K562 (cell line): ENCODE data around the gene ARL3.

ENCODE experiments used
- JUND ChIP-seq, 2 experiments: IDR thresholded peaks; 2 replicates in 1 of 2; 3 replicates in 1 of 2; pipeline ENCODE4 v1.6.1; 2011; ENCODE audit warnings: borderline replicate concordance in 2 of 2, low read depth in 2 of 2, low read length in 2 of 2, improper control_type of control experiment in 1 of 2, missing biosample characterization in 1 of 2, missing genetic modification characterization in 1 of 2, missing genetic modification reagents in 1 of 2
- PHF21A ChIP-seq: fragments of 450-650 bp; IDR thresholded peaks from 2 replicates; pipeline ENCODE4 v1.6.1; 2017; ENCODE audit warnings: low read depth, borderline replicate concordance
- POLR2AphosphoS2 ChIP-seq: IDR thresholded peaks from 2 replicates; pipeline ENCODE4 v1.6.1; 2012; ENCODE audit warnings: low read length, improper control_type of control experiment
- RCOR1 ChIP-seq, 2 experiments: IDR thresholded peaks; 2 replicates each; pipeline ENCODE4 v1.6.1; 2012; ENCODE audit warnings: low read depth in 2 of 2, low read length in 2 of 2, borderline replicate concordance in 1 of 2, improper control_type of control experiment in 1 of 2
- RNF2 ChIP-seq: sonication (generic); IDR thresholded peaks from 2 replicates; pipeline ENCODE4 v1.6.1; 2016
- ZNF766 ChIP-seq: fragments of 200-800 bp; sonication (Bioruptor generic); conservative IDR thresholded peaks from 2 replicates; pipeline ENCODE4 v1.6.1; 2016; ENCODE audit warnings: missing genetic modification characterization, missing compliant biosample characterization

DNA sequence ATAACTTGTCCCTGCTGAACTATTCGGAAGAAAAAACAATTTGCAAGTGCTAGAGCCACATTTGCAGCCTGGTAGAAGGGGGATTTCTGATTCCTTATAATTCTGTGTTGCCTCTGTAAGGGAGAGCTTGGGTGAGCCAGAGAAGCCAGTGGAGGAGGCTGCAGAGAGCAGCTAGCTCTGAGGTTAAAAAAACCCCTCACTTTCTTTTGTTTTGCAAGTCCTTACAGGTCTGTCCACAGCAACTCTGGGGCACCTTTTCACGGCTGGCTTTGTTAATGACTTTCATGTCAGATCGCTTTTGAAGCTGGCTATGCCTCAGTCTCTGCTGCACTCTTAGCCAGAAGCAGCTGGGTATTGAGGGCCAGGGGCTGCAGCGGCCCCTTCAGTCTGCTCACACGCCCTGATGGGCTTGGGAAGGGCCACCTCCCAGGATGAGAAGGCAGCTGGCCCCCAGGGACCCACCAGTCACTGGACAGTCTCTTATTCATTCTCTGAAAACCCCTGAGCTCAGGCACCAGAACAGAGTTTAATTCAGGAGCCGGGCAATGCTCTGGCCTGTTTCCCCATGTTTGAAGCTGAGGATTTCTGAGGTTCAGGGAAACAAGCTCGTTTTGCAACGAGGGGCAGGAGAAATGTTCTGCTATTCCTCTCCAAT lies 39.1 kb downstream of the ARL3 start:
- TF ChIP-seq RCOR1 (IDR thresholded peaks at IDR 0.05; ENCODE audit: borderline replicate concordance in 1 of 2, low read depth in 2 of 2, low read length in 2 of 2) (no peak), JUND (IDR thresholded peaks at IDR 0.05; ENCODE audit: borderline replicate concordance, low read depth, low read length) (no peak), JUND (tag; IDR thresholded peaks at IDR 0.05; ENCODE audit: borderline replicate concordance, low read depth, low read length) (no peak), PHF21A (no peak), POLR2AphosphoS2 (no peak), ZNF766 (CRISPR knock-in tag) (no peak), RNF2 (no peak)
